GM21619 (cell line): ENCODE data around the gene UNC13B.

ENCODE experiments used
- ATAC-seq: cut with Tn5 transposase; IDR thresholded peaks from one replicate; pipeline ENCODE4 v1.9.1; 2021; ENCODE audit not compliant: unreplicated experiment

UNC13B gene

GRCh38 chr9:35318741-35319140 lies 156.9 kb downstream of the UNC13B start:
- no peak for ATAC-seq

GRCh38 chr9:35322075-35322885 lies 160.5 kb downstream of the UNC13B start:
- ATAC-seq = no peak

- ATAC-seq = no peak
Observed at GRCh38 chr9:35324966-35325365, 163.2 kb downstream of the UNC13B start.

GRCh38 chr9:35333551-35333950 lies 171.7 kb downstream of the UNC13B start:
- no peak for ATAC-seq

- ATAC-seq = no peak
Observed at GRCh38 chr9:35335164-35335563, 173.4 kb downstream of the UNC13B start.

- ATAC-seq = no peak
Observed at GRCh38 chr9:35338086-35338485, 176.3 kb downstream of the UNC13B start.

- no peak for ATAC-seq
Observed at GRCh38 chr9:35338561-35339274, 176.9 kb downstream of the UNC13B start.

- ATAC-seq = no peak
Observed at GRCh38 chr9:35340046-35340445, 178.2 kb downstream of the UNC13B start.

- no peak for ATAC-seq
Observed at GRCh38 chr9:35341021-35341420, 179.2 kb downstream of the UNC13B start.

GRCh38 chr9:35341585-35341984 lies 179.8 kb downstream of the UNC13B start:
- no peak for ATAC-seq

GRCh38 chr9:35342221-35342958 lies 180.6 kb downstream of the UNC13B start:
- ATAC-seq = no peak

- ATAC-seq = no peak
Observed at GRCh38 chr9:35348109-35348508, 186.3 kb downstream of the UNC13B start.

GRCh38 chr9:35349287-35349990 lies 187.6 kb downstream of the UNC13B start:
- ATAC-seq = no peak

- ATAC-seq = no peak
Observed at GRCh38 chr9:35350212-35350611, 188.4 kb downstream of the UNC13B start.

GRCh38 chr9:35350827-35351549 lies 189.2 kb downstream of the UNC13B start:
- ATAC-seq = no peak

GRCh38 chr9:35353731-35354365 lies 192.0 kb downstream of the UNC13B start:
- no peak for ATAC-seq

- no peak for ATAC-seq
Observed at GRCh38 chr9:35355939-35356338, 194.1 kb downstream of the UNC13B start.

- ATAC-seq = no peak
Observed at GRCh38 chr9:35357116-35357515, 195.3 kb downstream of the UNC13B start.

- no peak for ATAC-seq
Observed at GRCh38 chr9:35357826-35358225, 196.0 kb downstream of the UNC13B start.
